SK-N-SH treated with all-trans-retinoic acid at 6 μM for 48 hours (cell line): Measurements from ENCODE around the gene ZBTB33.

Source experiments
- ATAC-seq: fragments of 200-7000 bp; cut with Tn5 transposase; 3 replicates; pipeline ENCODE4 v1.9.1; 2020; ENCODE audit warnings: mild to moderate bottlenecking, moderate library complexity
- ARNTL ChIP-seq: fragments of 450-650 bp; formaldehyde crosslinking; IDR thresholded peaks from 2 replicates; pipeline ENCODE4 v1.5.0; 2020; ENCODE audit warnings: low read depth, mild to moderate bottlenecking, moderate library complexity, borderline replicate concordance
- BACH2 ChIP-seq: fragments of 250-450 bp; sonication (Bioruptor Pico); IDR thresholded peaks from 2 replicates; pipeline ENCODE4 v1.9.0; 2021; ENCODE audit warnings: mild to moderate bottlenecking, borderline replicate concordance
- CREB5 ChIP-seq: fragments of 250-450 bp; sonication (Bioruptor Pico); IDR thresholded peaks from 2 replicates; pipeline ENCODE4 v1.5.1; 2020; ENCODE audit warnings: low read depth, mild to moderate bottlenecking, moderate library complexity
- CSDC2 ChIP-seq: fragments of 250-450 bp; sonication (Bioruptor Pico); IDR thresholded peaks from 2 replicates; pipeline ENCODE4 v1.5.0; 2020; ENCODE audit warnings: mild to moderate bottlenecking, moderate library complexity
- CSRNP3 ChIP-seq: fragments of 250-450 bp; sonication (Bioruptor Pico); IDR thresholded peaks from 2 replicates; pipeline ENCODE4 v1.5.1; 2021; ENCODE audit warnings: mild to moderate bottlenecking, moderate library complexity
- ESRRG ChIP-seq: fragments of 250-450 bp; sonication (Bioruptor Pico); IDR thresholded peaks from 2 replicates; pipeline ENCODE4 v1.6.1; 2021; ENCODE audit warnings: mild to moderate bottlenecking
- ISL1 ChIP-seq: fragments of 250-450 bp; sonication (Bioruptor Pico); IDR thresholded peaks from 2 replicates; pipeline ENCODE4 v2.1.2; 2022; ENCODE audit warnings: mild to moderate bottlenecking, moderate library complexity
- OSR1 ChIP-seq: fragments of 250-450 bp; sonication (Bioruptor Pico); IDR thresholded peaks from 2 replicates; pipeline ENCODE4 v1.8.0; 2022; ENCODE audit warnings: moderate library complexity, mild to moderate bottlenecking, inconsistent platforms
- PATZ1 ChIP-seq: fragments of 250-450 bp; sonication (Bioruptor Pico); IDR thresholded peaks from 2 replicates; pipeline ENCODE4 v1.8.0; 2020; ENCODE audit warnings: mild to moderate bottlenecking, moderate library complexity, borderline replicate concordance
- POU6F1 ChIP-seq: fragments of 250-450 bp; sonication (Bioruptor Pico); IDR thresholded peaks from 2 replicates; pipeline ENCODE4 v1.8.0; 2021; ENCODE audit warnings: low read depth, mild to moderate bottlenecking, moderate library complexity, borderline replicate concordance
- PPARA ChIP-seq: fragments of 250-450 bp; sonication (Bioruptor Pico); IDR thresholded peaks from 2 replicates; pipeline ENCODE4 v1.5.0; 2020; ENCODE audit warnings: mild to moderate bottlenecking, borderline replicate concordance
- RARB ChIP-seq: fragments of 250-450 bp; sonication (Bioruptor Pico); IDR thresholded peaks from 2 replicates; pipeline ENCODE4 v1.8.0; 2021; ENCODE audit warnings: mild to moderate bottlenecking, moderate library complexity
- SNAI2 ChIP-seq: fragments of 250-450 bp; sonication (Bioruptor Pico); IDR thresholded peaks from 2 replicates; pipeline ENCODE4 v1.5.0; 2020; ENCODE audit warnings: mild to moderate bottlenecking, moderate library complexity
- TCF4 ChIP-seq: fragments of 250-450 bp; sonication (Bioruptor Pico); IDR thresholded peaks from 2 replicates; pipeline ENCODE4 v1.8.0; 2021; ENCODE audit warnings: mild to moderate bottlenecking, moderate library complexity, borderline replicate concordance
- TOX ChIP-seq: fragments of 250-450 bp; sonication (Bioruptor Pico); IDR thresholded peaks from 2 replicates; pipeline ENCODE4 v1.8.0; 2021; ENCODE audit warnings: mild to moderate bottlenecking, moderate library complexity, borderline replicate concordance
- TSHZ2 ChIP-seq: fragments of 250-450 bp; sonication (Bioruptor Pico); IDR thresholded peaks from 2 replicates; pipeline ENCODE4 v1.5.0; 2020; ENCODE audit warnings: mild to moderate bottlenecking, moderate library complexity
- ZC3H10 ChIP-seq: fragments of 250-450 bp; sonication (Bioruptor Pico); IDR thresholded peaks from 2 replicates; pipeline ENCODE4 v1.5.1; 2021; ENCODE audit warnings: mild to moderate bottlenecking, moderate library complexity
- ZFP3 ChIP-seq: fragments of 250-450 bp; sonication (Bioruptor Pico); IDR thresholded peaks from 2 replicates; pipeline ENCODE4 v1.5.0; 2020; ENCODE audit warnings: mild to moderate bottlenecking, moderate library complexity
- ZFP30 ChIP-seq: fragments of 450-650 bp; formaldehyde crosslinking; IDR thresholded peaks from 2 replicates; pipeline ENCODE4 v1.5.0; 2022; ENCODE audit warnings: mild to moderate bottlenecking, moderate library complexity
- ZNF565 ChIP-seq: fragments of 450-650 bp; formaldehyde crosslinking; conservative IDR thresholded peaks from 2 replicates; pipeline ENCODE4 v1.5.0; 2020; ENCODE audit warnings: low read depth, mild to moderate bottlenecking, moderate library complexity
- ZNF70 ChIP-seq: fragments of 450-650 bp; formaldehyde crosslinking; IDR thresholded peaks from 2 replicates; pipeline ENCODE4 v1.5.0; 2020; ENCODE audit warnings: mild to moderate bottlenecking, moderate library complexity
- ZNF8 ChIP-seq: fragments of 450-650 bp; formaldehyde crosslinking; IDR thresholded peaks from 2 replicates; pipeline ENCODE4 v1.5.0; 2020; ENCODE audit warnings: mild to moderate bottlenecking, moderate library complexity

ZBTB33 gene

GRCh38 chrX:120294651-120295050, 44.0 kb downstream of the ZBTB33 start (continued):
- TF ChIP-seq PATZ1 (CRISPR knock-in tag): no peak
- no peak for TF ChIP-seq ISL1 (CRISPR knock-in tag)
- TF ChIP-seq ZNF70 (CRISPR knock-in tag): no peak
- TF ChIP-seq, all 23 proteins: peak for 0

GRCh38 chrX:120297923-120298322, 47.3 kb downstream of the ZBTB33 start:
- TF ChIP-seq BACH2 (CRISPR knock-in tag) (no peak), ZFP3 (no peak), RARB (no peak), POU6F1 (CRISPR knock-in tag) (no peak), CREB5 (CRISPR knock-in tag) (no peak), ZNF70 (CRISPR knock-in tag) (no peak), OSR1 (CRISPR knock-in tag) (no peak), ARNTL (CRISPR knock-in tag) (no peak)

GRCh38 chrX:120299928-120300327, 49.3 kb downstream of the ZBTB33 start:
- no peak for ATAC-seq
- TF ChIP-seq ZNF565 (CRISPR knock-in tag) (no peak), CSRNP3 (CRISPR knock-in tag) (no peak), ZNF70 (CRISPR knock-in tag) (no peak), RARB (no peak), ZC3H10 (no peak), ARNTL (CRISPR knock-in tag) (no peak), ZNF8 (no peak), ZFP3 (no peak), ESRRG (CRISPR knock-in tag) (no peak), ISL1 (CRISPR knock-in tag) (no peak)

More at GRCh38 chrX:120297923-120298322, 47.3 kb downstream of the ZBTB33 start:
- no peak for ATAC-seq

GRCh38 chrX:120301497-120301896, 50.9 kb downstream of the ZBTB33 start:
- no peak for ATAC-seq

GRCh38 chrX:120301960-120302359, 51.3 kb downstream of the ZBTB33 start:
- ATAC-seq: no peak
- TF ChIP-seq ZNF565 (CRISPR knock-in tag): no peak
- TF ChIP-seq ZC3H10: no peak
- TF ChIP-seq SNAI2 (CRISPR knock-in tag): no peak
- no peak for TF ChIP-seq BACH2 (CRISPR knock-in tag)
- TF ChIP-seq CSDC2: no peak
- TF ChIP-seq TSHZ2: no peak
- no peak for TF ChIP-seq ZFP30 (CRISPR knock-in tag)
- no peak for TF ChIP-seq TCF4
- no peak for TF ChIP-seq ZNF70 (CRISPR knock-in tag)
- no peak for TF ChIP-seq CREB5 (CRISPR knock-in tag)
- TF ChIP-seq ZNF8: no peak
- TF ChIP-seq RARB: no peak
- no peak for TF ChIP-seq TOX (CRISPR knock-in tag)

More at GRCh38 chrX:120301497-120301896, 50.9 kb downstream of the ZBTB33 start:
- TF ChIP-seq ZC3H10 (no peak), CSDC2 (no peak), ARNTL (CRISPR knock-in tag) (no peak), TOX (CRISPR knock-in tag) (no peak), SNAI2 (CRISPR knock-in tag) (no peak), PPARA (CRISPR knock-in tag) (no peak), ZNF565 (CRISPR knock-in tag) (no peak), ZFP3 (no peak), ZNF8 (no peak), ISL1 (CRISPR knock-in tag) (no peak)
